HG03442 (cell line): ENCODE data around the gene CAPN7.

ENCODE experiments used
- ATAC-seq: cut with Tn5 transposase; IDR thresholded peaks from one replicate; pipeline ENCODE4 v1.9.1; 2021; ENCODE audit warnings: mild to moderate bottlenecking, moderate library complexity; ENCODE audit not compliant: unreplicated experiment

Gene CAPN7

GRCh38 chr3:15198686-15199085 is 7.4 kb upstream of the CAPN7 start:
- no peak for ATAC-seq

- ATAC-seq: no peak
Measured at GRCh38 chr3:15199493-15200105, 6.4 kb upstream of the CAPN7 start.

GRCh38 chr3:15204005-15204404 is 2.0 kb upstream of the CAPN7 start:
- ATAC-seq: no peak

GRCh38 chr3:15205482-15205933 is 538 bp upstream of the CAPN7 start:
- ATAC-seq: no peak

- peak; percentile 19 for ATAC-seq
Measured at GRCh38 chr3:15206662-15207576, 873 bp downstream of the CAPN7 start.

- no peak for ATAC-seq
Measured at GRCh38 chr3:15207836-15208504, 1.9 kb downstream of the CAPN7 start.

GRCh38 chr3:15211937-15212336 is 5.9 kb downstream of the CAPN7 start:
- no peak for ATAC-seq

GRCh38 chr3:15214758-15215157 is 8.7 kb downstream of the CAPN7 start:
- ATAC-seq: no peak

- no peak for ATAC-seq
Measured at GRCh38 chr3:15215996-15216395, 9.9 kb downstream of the CAPN7 start.

- ATAC-seq: no peak
Measured at GRCh38 chr3:15216501-15216900, 10.5 kb downstream of the CAPN7 start.

- ATAC-seq: no peak
Measured at GRCh38 chr3:15217011-15217671, 11.1 kb downstream of the CAPN7 start.

- no peak for ATAC-seq
Measured at GRCh38 chr3:15217841-15218267, 11.8 kb downstream of the CAPN7 start.

- no peak for ATAC-seq
Measured at GRCh38 chr3:15218689-15219088, 12.6 kb downstream of the CAPN7 start.

GRCh38 chr3:15220056-15220455 is 14.0 kb downstream of the CAPN7 start:
- no peak for ATAC-seq

GRCh38 chr3:15220661-15221060 is 14.6 kb downstream of the CAPN7 start:
- ATAC-seq: no peak

GRCh38 chr3:15221574-15222217 is 15.7 kb downstream of the CAPN7 start:
- no peak for ATAC-seq

- ATAC-seq: no peak
Measured at GRCh38 chr3:15223685-15224572, 17.9 kb downstream of the CAPN7 start.

GRCh38 chr3:15228147-15228546 is 22.1 kb downstream of the CAPN7 start:
- no peak for ATAC-seq

- ATAC-seq: no peak
Measured at GRCh38 chr3:15229262-15229661, 23.2 kb downstream of the CAPN7 start.

GRCh38 chr3:15241341-15241740 is 35.3 kb downstream of the CAPN7 start:
- ATAC-seq: no peak
